ELF-1 (cell line): ENCODE data around the gene NPSR1.
"Not testable (repeated sequence)": the region's sequence is repeated elsewhere in the genome, so short reads cannot be mapped to it uniquely, and the experiment has no call there.

ENCODE experiments used
- DNase-seq: peaks from one replicate; pipeline ENCODE4 v3.0.0-alpha.2; 2016; ENCODE audit warnings: low read depth, low spot score

The NPSR1 gene

DNA sequence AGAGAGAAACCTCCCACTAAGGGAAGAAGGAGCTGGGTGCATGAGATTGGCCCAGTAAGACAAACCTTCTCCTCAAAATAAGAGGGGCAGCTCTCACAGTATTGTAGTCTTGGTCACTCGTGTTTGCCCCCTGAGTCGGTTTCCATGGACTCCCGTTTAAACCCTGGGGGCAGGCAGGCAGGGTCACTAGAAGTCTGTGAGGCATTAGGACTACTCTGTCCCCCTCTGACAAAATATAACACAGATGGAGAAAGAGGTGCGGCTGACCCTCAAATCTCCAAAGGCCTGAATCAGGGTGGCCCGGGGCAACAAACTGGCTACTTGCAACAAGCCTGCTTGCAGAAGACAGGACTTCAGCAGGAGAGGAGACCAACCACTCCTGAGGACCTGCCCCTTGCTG, 210.6 kb downstream of the NPSR1 start:
- not testable (repeated sequence) for DNase-seq

DNA sequence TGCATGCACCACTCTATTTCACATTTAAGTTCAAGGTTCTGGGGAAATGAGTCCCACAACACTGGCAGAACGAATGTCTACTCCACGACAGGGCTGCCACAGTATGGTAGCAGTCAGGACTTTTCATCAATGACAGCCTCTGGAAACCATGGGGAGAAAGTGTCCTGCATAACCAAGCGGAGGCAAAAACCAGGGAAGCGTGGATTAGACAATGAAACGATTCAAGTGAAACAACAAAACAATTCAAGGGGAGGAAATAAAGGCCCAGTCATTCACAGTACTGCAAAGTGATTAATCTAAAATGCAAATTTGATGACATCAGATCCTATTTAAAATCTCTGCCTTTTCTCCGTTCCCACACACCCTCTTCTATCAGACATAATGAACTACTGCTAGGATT, 211.0 kb downstream of the NPSR1 start:
- no peak for DNase-seq

DNA sequence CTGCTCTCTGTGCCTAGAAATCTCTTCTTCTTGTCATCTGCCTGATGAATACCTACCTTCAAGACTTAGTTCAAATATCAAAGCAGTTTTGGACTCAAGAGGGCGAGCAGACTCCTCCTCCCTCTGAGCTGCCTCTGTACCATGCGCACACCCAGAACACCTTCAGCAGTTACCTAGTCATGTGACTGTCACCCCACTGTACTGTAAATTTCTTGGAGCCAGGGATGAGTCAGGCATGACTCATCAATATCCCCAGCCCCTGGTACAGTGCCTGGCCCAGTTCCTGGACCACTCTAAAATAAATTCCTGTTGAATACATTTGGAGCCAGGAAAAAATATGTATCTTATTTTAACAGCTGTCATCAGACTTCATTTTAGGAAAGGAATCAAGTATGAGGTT, 212.0 kb downstream of the NPSR1 start:
- DNase-seq, result not testable (repeated sequence)

DNA sequence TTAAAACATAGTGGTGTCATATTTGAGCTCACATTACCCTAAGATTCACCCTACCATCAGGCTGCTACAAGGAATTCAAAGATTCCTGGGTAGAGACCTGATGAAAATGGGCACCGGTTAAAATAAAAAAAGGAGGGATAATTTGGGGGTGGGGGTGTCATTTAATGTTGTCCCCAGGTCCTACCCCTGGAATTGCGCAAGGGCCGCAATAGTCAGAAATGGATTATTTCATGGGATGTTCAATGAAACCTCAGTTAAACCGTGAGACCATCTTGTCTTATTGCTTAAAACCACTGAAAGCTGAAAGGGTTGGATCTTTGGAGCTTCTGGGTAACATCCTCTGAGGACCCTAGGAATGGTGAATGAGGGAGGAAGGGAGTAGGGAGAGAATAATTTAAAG, 216.3 kb downstream of the NPSR1 start:
- DNase-seq, result not testable (repeated sequence)

DNA sequence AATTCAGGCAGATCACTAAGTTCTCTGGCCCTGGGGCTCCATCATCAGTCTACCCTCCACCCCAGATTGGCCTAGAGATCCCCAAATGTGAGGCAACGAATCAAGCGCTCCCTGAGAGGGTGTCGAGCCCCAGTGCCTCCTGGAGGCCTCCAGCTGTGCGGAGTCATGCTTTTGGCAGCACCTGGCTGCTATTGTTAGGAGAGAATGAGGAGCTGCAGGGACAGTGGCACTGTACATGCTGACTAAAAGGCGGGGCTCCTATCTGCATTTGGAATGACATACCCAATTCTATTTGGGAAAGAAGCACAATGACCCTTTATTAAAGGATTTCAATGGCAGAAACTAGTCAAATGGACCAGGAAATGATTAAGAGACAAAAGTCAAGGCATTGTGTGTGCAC, 217.5 kb downstream of the NPSR1 start:
- DNase-seq, result no peak

DNA sequence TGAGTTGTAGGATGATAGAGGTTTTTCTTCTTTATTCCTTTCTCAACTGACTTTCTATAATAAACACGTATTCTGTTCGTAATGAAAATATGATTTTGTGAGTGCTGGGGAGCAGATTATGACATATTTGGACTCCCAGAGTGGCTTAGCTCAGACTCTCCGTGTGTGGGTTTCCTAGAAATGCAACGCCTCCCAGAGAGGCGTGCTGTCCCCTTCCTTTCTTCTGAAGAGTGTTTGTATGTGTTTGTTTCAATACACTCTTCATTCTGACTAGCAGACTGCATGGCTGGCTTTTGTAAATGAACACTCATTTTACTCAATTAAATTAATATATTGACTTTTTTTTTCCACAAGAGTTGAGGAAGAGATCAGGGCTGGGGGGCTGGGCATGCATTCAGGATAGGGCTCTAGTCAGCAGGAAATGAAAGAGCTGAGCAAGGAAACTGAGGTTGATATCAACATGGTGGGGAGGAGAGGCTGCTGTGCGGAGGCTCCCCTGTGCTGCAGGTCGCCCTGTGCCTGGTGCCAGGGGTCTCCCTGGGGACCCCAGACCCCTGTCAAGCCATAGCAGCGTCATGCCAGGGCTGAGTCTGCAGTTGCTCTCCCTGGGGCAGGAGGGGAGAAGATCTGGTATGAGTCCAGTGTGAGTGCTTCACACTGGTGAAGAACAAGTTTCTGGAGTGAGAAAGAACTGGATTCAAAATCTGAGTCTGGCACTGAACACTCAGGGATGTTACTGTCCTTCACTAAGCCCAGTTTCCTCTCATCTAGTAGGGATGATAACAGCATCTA, 221.1 kb downstream of the NPSR1 start:
- not testable (repeated sequence) for DNase-seq

DNA sequence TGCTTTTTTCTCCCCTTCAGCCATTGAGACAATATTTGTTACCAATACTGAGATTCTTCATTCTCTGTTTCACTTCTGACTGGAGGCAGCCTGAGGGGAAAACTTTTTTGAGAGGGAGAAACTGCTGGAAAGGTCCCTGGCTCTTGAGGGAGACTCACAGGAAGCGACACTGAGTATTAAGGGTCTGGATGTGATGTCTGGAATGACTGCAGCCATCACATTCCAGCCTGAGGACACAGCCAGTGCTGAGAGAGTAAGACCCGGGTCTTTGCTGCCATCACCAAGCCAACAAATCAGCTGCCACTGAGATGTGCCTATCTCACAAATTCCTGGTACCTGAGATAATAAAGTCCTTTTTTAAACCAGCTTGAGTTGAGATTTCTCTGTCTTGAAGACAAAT, 221.9 kb downstream of the NPSR1 start:
- DNase-seq, result peak; percentile 19

DNA sequence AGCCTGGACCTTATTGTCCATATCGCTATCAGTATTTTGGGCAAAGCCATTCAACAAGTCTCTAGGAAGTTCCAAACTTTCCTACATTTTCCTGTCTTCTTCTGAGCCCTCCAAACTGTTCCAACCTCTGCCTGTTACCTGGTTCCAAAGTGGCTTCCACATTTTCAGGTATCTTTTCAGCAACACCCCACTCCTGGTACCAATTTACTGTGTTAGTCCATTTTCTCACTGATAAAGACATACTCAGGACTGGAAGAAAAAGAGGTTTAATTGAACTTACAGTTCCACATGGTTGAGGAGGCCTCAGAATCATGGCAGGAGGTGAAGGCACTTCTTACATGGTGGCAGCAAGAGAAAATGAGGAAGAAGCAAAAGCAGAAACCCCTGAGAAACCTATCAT, 225.8 kb downstream of the NPSR1 start:
- not testable (repeated sequence) for DNase-seq

DNA sequence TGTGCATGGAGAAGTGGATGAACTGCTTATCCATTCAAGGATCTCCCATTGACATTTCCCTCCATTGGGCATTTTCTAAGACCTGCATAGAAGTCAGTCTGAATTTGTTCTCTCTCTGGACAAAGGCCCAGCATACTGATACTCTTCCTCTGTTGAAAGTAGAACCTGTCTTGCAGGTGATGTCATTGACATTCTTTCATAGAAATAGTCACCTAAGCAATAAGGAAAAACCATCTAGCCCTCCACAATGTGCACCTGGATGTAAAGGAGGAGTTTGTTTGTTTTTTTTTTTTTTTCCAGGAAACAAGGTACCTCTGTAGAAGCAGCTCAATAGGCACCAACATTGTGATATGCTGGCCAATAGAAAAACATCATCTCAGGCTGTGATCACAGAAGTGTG, 228.8 kb downstream of the NPSR1 start:
- no peak for DNase-seq

DNA sequence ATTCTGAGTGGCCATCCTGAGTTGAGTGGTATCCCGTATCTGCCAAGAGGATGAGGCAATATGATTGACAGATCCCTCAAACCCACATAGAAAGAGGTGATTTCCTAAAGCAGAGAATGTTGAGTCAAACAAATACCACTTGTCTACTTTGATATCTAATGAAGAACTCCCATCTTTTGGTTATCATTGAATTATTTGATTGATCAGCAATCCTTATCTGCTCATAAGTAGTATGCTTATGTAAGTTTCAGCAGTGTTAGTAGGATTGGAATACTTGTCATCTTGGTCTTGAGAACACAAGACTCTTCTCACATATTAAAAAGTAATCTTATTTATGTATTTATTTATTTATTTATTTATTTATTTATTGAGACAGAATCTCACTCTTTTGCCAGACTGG, 231.9 kb downstream of the NPSR1 start:
- no peak for DNase-seq

DNA sequence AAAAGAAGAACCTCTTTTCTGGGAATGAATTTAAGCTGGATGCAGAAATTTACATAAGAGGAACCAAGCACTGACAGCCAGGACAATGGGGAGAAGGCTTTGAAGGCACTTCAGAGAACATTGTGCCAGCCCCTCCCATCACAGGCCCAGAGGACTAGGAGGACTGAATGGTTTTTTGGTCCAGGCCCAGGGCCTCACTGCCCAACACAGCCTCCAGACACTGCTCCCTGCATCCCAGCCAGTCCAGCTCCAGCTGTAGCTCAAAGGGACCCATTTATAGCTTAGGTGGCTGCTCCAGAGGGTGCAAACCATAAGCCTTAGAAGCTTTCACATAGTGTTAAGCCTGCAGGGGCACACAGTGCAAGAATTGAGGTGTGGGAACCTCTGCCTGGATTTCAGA, 237.2 kb downstream of the NPSR1 start:
- DNase-seq, result no peak
